Suprapubic skin (tissue), 4 donors: ENCODE data around the gene SLC6A11. TPM values are rescaled to one million over a fixed set of nuclear protein-coding genes. Genes with fewer than 3 reads are reported as not detected.
A peak's percentile ranks its signal among the peaks of the same experiment; 100 is the strongest.

Source experiments
- DNase-seq, 2 donors: peaks; one replicate each; pipeline ENCODE4 v3.0.0-alpha.2; 2019; ENCODE audit warnings: low spot score in 2 of 2
- H3K27ac ChIP-seq: fragments of 200-600 bp; sonication (generic); one replicate; pipeline ENCODE4 v1.5.1; 2019
- H3K27me3 ChIP-seq: fragments of 200-600 bp; sonication (generic); one replicate; pipeline ENCODE4 v1.5.1; 2019
- H3K36me3 ChIP-seq: fragments of 200-600 bp; sonication (generic); one replicate; pipeline ENCODE4 v1.5.1; 2019
- H3K4me1 ChIP-seq: fragments of 200-600 bp; sonication (generic); one replicate; pipeline ENCODE4 v1.5.1; 2019
- H3K4me3 ChIP-seq: fragments of 200-600 bp; sonication (generic); one replicate; pipeline ENCODE4 v1.5.1; 2019; ENCODE audit warnings: mild to moderate bottlenecking
- H3K9me3 ChIP-seq: fragments of 200-600 bp; sonication (generic); one replicate; pipeline ENCODE4 v1.5.1; 2019
- EP300 ChIP-seq: sonication (generic); formaldehyde crosslinking; IDR thresholded peaks from one replicate; pipeline ENCODE4 v1.6.1; 2017; ENCODE audit warnings: antibody characterized with exemption
- POLR2A ChIP-seq, 2 donors: fragments of 450-650 bp; IDR thresholded peaks; one replicate each; pipeline ENCODE4 v1.6.1; 2017; ENCODE audit warnings: antibody characterized with exemption in 2 of 2, mild to moderate bottlenecking in 2 of 2, moderate library complexity in 2 of 2
- POLR2AphosphoS5 ChIP-seq, 3 donors: sonication (generic); formaldehyde crosslinking; IDR thresholded peaks; one replicate each; pipeline ENCODE4 v1.6.1; 2017; ENCODE audit warnings: antibody characterized with exemption in 3 of 3
- WGBS: methylation state at CpG from one replicate; pipeline ENCODE4 v1.1.5; 2018; 5-methylcytosine and 5-hydroxymethylcytosine counted together
- total RNA-seq, 4 donors: library from RNA; depleted of rRNA; stranded (reverse); fragments of >200 nt; gene quantifications; one replicate each; pipeline ENCODE4 v1.1.0, GENCODE V29; 2016
- TF ChIP-seq, protein P1 (sequence below), 2 donors: fragments of 200-600 bp in 1 of 2; fragments of 450-650 bp in 1 of 2; sonication (generic) in 1 of 2; IDR thresholded peaks; one replicate each; pipeline ENCODE4 v1.5.1; 2016 to 2019; ENCODE audit warnings: antibody characterized with exemption in 2 of 2, mild to moderate bottlenecking in 1 of 2, moderate library complexity in 1 of 2

The SLC6A11 gene
- total RNA-seq, 4 donors from 2014 or later = 4.3 to 7.9 (median 6.2) TPM

DNA sequence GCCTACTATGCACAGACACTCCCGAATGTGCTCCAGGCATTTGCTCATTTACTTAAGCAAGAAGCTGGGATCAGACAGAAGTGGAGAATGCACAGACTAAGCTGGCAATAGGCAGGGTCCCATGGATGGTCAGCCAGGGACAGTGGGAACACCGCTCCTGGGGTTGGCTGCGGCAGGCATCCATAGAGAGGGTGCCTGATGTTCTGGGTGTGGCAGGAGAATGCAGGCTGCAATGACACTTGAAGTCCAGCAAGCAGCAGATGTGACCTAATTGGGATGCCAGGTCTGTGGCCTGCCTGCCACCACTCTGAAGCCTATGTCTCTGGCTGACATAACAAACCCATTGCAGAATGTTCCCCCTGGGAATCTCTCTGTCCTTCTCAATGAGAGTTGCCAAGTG, 40.2 kb upstream of the SLC6A11 start:
- Histone ChIP-seq H3K4me1 (no peaks in the 10 kb centered on the region), H3K9me3 (no peaks in the 10 kb centered on the region), H3K4me3 (no peak overlapping the region), H3K27ac (no peak overlapping the region), H3K36me3 (no peaks in the 10 kb centered on the region), H3K27me3 (peaks cover 18% of the 10 kb centered on the region)
- no peak for DNase-seq
- no peak for TF ChIP-seq EP300
- TF ChIP-seq, protein P1, sequence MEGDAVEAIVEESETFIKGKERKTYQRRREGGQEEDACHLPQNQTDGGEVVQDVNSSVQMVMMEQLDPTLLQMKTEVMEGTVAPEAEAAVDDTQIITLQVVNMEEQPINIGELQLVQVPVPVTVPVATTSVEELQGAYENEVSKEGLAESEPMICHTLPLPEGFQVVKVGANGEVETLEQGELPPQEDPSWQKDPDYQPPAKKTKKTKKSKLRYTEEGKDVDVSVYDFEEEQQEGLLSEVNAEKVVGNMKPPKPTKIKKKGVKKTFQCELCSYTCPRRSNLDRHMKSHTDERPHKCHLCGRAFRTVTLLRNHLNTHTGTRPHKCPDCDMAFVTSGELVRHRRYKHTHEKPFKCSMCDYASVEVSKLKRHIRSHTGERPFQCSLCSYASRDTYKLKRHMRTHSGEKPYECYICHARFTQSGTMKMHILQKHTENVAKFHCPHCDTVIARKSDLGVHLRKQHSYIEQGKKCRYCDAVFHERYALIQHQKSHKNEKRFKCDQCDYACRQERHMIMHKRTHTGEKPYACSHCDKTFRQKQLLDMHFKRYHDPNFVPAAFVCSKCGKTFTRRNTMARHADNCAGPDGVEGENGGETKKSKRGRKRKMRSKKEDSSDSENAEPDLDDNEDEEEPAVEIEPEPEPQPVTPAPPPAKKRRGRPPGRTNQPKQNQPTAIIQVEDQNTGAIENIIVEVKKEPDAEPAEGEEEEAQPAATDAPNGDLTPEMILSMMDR (IDR thresholded peaks at IDR 0.05) = no peak
- TF ChIP-seq POLR2AphosphoS5 (IDR thresholded peaks at IDR 0.05) = no peak
- TF ChIP-seq POLR2A (IDR thresholded peaks at IDR 0.05) = no peak
- 88% methylated on average over 3 of the region's 3 CpGs for WGBS

DNA sequence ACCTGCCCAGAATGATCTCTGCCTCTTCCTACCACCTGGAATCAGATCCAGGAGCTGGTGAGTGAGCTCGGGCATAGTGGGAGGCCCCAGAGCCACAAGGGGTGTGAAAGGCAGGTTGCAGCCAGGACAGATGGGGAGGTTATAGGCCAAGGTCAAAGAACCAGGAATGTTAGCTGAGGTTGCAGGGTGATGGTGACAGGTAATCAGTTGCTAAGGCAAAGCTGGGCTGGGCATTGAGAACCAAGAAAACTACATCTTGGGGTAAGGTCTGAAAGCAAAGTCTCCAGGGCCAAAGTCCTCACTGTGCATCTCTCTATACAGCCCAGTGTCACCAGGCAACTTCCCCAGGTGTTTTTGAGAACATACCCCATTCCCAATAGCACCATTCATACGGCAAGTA, 38.4 kb upstream of the SLC6A11 start:
- H3K4me3 ChIP-seq = no peak overlapping the region
- H3K27ac ChIP-seq = no peak overlapping the region
- TF ChIP-seq POLR2AphosphoS5 (IDR thresholded peaks at IDR 0.05) = no peak
- TF ChIP-seq, protein P1 (IDR thresholded peaks at IDR 0.05) = no peak
- TF ChIP-seq POLR2A (IDR thresholded peaks at IDR 0.05) = no peak
- TF ChIP-seq EP300 = no peak
- DNase-seq = no peak
- no peaks in the 10 kb centered on the region for H3K36me3 ChIP-seq
- H3K4me1 ChIP-seq = peaks cover 7% of the 10 kb centered on the region
- WGBS = 69% methylated on average over 2 of the region's 2 CpGs
- peaks cover 14% of the 10 kb centered on the region for H3K27me3 ChIP-seq
- no peaks in the 10 kb centered on the region for H3K9me3 ChIP-seq

DNA sequence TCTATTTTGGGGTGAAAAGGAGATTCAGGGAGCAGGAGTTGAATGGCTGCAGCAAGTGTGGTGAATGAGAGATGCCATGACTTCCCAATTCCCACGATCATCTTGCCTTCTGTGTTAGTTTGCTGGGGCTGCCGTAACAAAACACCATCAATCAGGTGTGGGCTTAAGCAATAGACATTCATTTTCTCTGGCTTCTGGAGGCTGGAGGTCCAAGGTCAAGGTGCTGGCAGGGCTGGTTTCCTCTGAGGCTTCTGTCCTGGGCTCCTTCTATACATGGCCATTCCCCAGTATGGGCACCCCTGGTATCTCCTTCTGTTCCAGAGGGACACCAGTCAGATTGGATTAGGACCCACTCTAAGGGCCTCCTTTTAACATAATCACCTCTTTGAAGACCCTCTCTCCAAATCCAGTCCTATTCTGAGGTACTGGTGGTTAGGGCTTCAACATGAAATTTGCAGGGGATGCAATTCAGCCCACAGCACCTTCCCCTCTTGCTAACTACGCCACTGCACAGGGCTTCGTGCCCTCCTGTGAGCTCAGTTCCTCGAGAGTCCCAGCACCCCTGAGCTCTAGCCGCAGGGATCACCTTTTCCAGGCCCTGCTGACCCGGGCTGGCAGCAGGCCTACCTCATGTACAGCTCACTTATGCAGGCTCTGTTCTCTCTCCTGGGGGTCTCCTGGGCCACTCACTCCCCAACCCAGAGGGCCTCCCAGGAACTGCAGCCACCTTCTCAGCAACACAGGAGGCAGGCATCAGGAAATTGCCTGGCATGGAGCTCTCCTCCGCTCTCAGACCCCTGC, 37.3 kb upstream of the SLC6A11 start:
- no peak for DNase-seq
- H3K36me3 ChIP-seq = no peaks in the 10 kb centered on the region
- TF ChIP-seq POLR2AphosphoS5 (IDR thresholded peaks at IDR 0.05) (no peak), POLR2A (IDR thresholded peaks at IDR 0.05) (no peak)
- TF ChIP-seq, protein P1 (IDR thresholded peaks at IDR 0.05) = no peak
- peaks cover 7% of the 10 kb centered on the region for H3K4me1 ChIP-seq
- 86% methylated on average over 6 of the region's 8 CpGs for WGBS
- no peaks in the 10 kb centered on the region for H3K9me3 ChIP-seq
- H3K27ac ChIP-seq = no peak overlapping the region
- H3K4me3 ChIP-seq = no peak overlapping the region
- H3K27me3 ChIP-seq = peaks cover 12% of the 10 kb centered on the region

DNA sequence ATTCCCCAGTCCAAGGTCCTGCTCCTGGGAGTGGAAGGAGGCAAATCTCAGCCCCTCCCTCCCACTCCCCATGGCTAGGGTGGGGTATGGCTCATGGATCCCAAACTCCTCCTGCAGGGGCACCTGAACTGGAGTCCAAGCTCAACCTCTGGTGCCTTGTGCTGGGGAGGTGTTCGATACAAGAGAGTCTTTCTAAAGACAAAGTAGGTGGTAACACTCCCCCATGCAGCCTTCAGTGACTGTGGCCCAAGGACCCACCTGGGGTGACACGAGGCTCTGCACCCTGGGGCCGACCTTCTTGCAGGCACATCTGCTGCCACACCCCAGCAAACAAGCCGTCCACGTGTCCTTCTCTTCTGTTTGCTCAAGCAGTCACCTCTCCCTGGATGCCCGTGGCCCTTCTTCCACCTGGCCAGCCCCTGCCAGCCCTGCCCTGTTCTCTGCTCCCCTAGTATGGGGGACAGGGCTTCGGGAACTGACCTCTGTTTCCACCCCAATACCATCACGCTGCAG, 36.7 kb upstream of the SLC6A11 start:
- peak in 1 of 2 donors; percentile 38 for DNase-seq
- 69% methylated on average over 7 of the region's 8 CpGs for WGBS

DNA sequence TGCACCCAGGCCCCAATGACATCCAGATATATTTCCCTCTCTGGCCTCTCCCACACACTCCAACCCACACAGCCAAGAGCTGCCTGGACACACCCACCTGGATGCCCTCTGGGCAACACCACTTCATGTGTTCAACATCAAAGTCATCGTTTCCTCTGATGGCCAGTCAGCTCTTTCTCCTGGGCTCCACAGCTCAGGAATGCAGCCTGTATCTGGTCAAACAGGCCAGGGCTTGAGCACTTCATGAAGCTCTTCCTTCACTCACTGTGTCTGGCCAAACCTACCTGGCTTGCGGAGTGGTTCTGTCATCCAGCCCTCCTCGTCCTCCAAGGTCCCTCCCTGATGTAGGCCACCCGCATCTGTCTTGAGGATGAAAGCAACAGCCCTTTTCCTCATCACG, 35.8 kb upstream of the SLC6A11 start:
- Histone ChIP-seq H3K27ac (no peak overlapping the region), H3K27me3 (no peaks in the 10 kb centered on the region), H3K36me3 (no peaks in the 10 kb centered on the region), H3K4me3 (no peak overlapping the region), H3K4me1 (peaks cover 7% of the 10 kb centered on the region), H3K9me3 (no peaks in the 10 kb centered on the region)
- 68% methylated on average over 5 of the region's 5 CpGs for WGBS
- TF ChIP-seq EP300 = no peak
- no peak for TF ChIP-seq POLR2AphosphoS5 (IDR thresholded peaks at IDR 0.05)
- no peak for TF ChIP-seq POLR2A (IDR thresholded peaks at IDR 0.05)
- TF ChIP-seq, protein P1 (IDR thresholded peaks at IDR 0.05) = no peak
- no peak for DNase-seq

More for the DNA sequence above, 36.7 kb upstream of the SLC6A11 start:
- no peak overlapping the region for H3K4me3 ChIP-seq
- peaks cover 7% of the 10 kb centered on the region for H3K4me1 ChIP-seq
- no peaks in the 10 kb centered on the region for H3K9me3 ChIP-seq
- H3K27me3 ChIP-seq = peaks cover 5% of the 10 kb centered on the region
- H3K27ac ChIP-seq = no peak overlapping the region
- TF ChIP-seq, protein P1 (IDR thresholded peaks at IDR 0.05) = no peak
- TF ChIP-seq POLR2A (IDR thresholded peaks at IDR 0.05) (no peak), POLR2AphosphoS5 (IDR thresholded peaks at IDR 0.05) (no peak), EP300 (no peak)
- no peaks in the 10 kb centered on the region for H3K36me3 ChIP-seq
